SK-N-SH treated with all-trans-retinoic acid at 6 μM for 48 hours (cell line): ENCODE data around the gene ZNF236.

Experiments
- ATAC-seq: fragments of 200-7000 bp; cut with Tn5 transposase; 3 replicates; pipeline ENCODE4 v1.9.1; 2020; ENCODE audit warnings: mild to moderate bottlenecking, moderate library complexity
- ARNTL ChIP-seq: fragments of 450-650 bp; formaldehyde crosslinking; IDR thresholded peaks from 2 replicates; pipeline ENCODE4 v1.5.0; 2020; ENCODE audit warnings: low read depth, mild to moderate bottlenecking, moderate library complexity, borderline replicate concordance
- BACH2 ChIP-seq: fragments of 250-450 bp; sonication (Bioruptor Pico); IDR thresholded peaks from 2 replicates; pipeline ENCODE4 v1.9.0; 2021; ENCODE audit warnings: mild to moderate bottlenecking, borderline replicate concordance
- CREB5 ChIP-seq: fragments of 250-450 bp; sonication (Bioruptor Pico); IDR thresholded peaks from 2 replicates; pipeline ENCODE4 v1.5.1; 2020; ENCODE audit warnings: low read depth, mild to moderate bottlenecking, moderate library complexity
- CSDC2 ChIP-seq: fragments of 250-450 bp; sonication (Bioruptor Pico); IDR thresholded peaks from 2 replicates; pipeline ENCODE4 v1.5.0; 2020; ENCODE audit warnings: mild to moderate bottlenecking, moderate library complexity
- CSRNP3 ChIP-seq: fragments of 250-450 bp; sonication (Bioruptor Pico); IDR thresholded peaks from 2 replicates; pipeline ENCODE4 v1.5.1; 2021; ENCODE audit warnings: mild to moderate bottlenecking, moderate library complexity
- ESRRG ChIP-seq: fragments of 250-450 bp; sonication (Bioruptor Pico); IDR thresholded peaks from 2 replicates; pipeline ENCODE4 v1.6.1; 2021; ENCODE audit warnings: mild to moderate bottlenecking
- GLIS3 ChIP-seq: fragments of 250-450 bp; sonication (Bioruptor Pico); IDR thresholded peaks from 2 replicates; pipeline ENCODE4 v1.5.0; 2020; ENCODE audit warnings: mild to moderate bottlenecking, moderate library complexity
- ISL1 ChIP-seq: fragments of 250-450 bp; sonication (Bioruptor Pico); IDR thresholded peaks from 2 replicates; pipeline ENCODE4 v2.1.2; 2022; ENCODE audit warnings: mild to moderate bottlenecking, moderate library complexity
- OSR1 ChIP-seq: fragments of 250-450 bp; sonication (Bioruptor Pico); IDR thresholded peaks from 2 replicates; pipeline ENCODE4 v1.8.0; 2022; ENCODE audit warnings: moderate library complexity, mild to moderate bottlenecking, inconsistent platforms
- PATZ1 ChIP-seq: fragments of 250-450 bp; sonication (Bioruptor Pico); IDR thresholded peaks from 2 replicates; pipeline ENCODE4 v1.8.0; 2020; ENCODE audit warnings: mild to moderate bottlenecking, moderate library complexity, borderline replicate concordance
- POU6F1 ChIP-seq: fragments of 250-450 bp; sonication (Bioruptor Pico); IDR thresholded peaks from 2 replicates; pipeline ENCODE4 v1.8.0; 2021; ENCODE audit warnings: low read depth, mild to moderate bottlenecking, moderate library complexity, borderline replicate concordance
- PPARA ChIP-seq: fragments of 250-450 bp; sonication (Bioruptor Pico); IDR thresholded peaks from 2 replicates; pipeline ENCODE4 v1.5.0; 2020; ENCODE audit warnings: mild to moderate bottlenecking, borderline replicate concordance
- RARB ChIP-seq: fragments of 250-450 bp; sonication (Bioruptor Pico); IDR thresholded peaks from 2 replicates; pipeline ENCODE4 v1.8.0; 2021; ENCODE audit warnings: mild to moderate bottlenecking, moderate library complexity
- SNAI2 ChIP-seq: fragments of 250-450 bp; sonication (Bioruptor Pico); IDR thresholded peaks from 2 replicates; pipeline ENCODE4 v1.5.0; 2020; ENCODE audit warnings: mild to moderate bottlenecking, moderate library complexity
- TCF4 ChIP-seq: fragments of 250-450 bp; sonication (Bioruptor Pico); IDR thresholded peaks from 2 replicates; pipeline ENCODE4 v1.8.0; 2021; ENCODE audit warnings: mild to moderate bottlenecking, moderate library complexity, borderline replicate concordance
- TOX ChIP-seq: fragments of 250-450 bp; sonication (Bioruptor Pico); IDR thresholded peaks from 2 replicates; pipeline ENCODE4 v1.8.0; 2021; ENCODE audit warnings: mild to moderate bottlenecking, moderate library complexity, borderline replicate concordance
- TSHZ2 ChIP-seq: fragments of 250-450 bp; sonication (Bioruptor Pico); IDR thresholded peaks from 2 replicates; pipeline ENCODE4 v1.5.0; 2020; ENCODE audit warnings: mild to moderate bottlenecking, moderate library complexity
- ZC3H10 ChIP-seq: fragments of 250-450 bp; sonication (Bioruptor Pico); IDR thresholded peaks from 2 replicates; pipeline ENCODE4 v1.5.1; 2021; ENCODE audit warnings: mild to moderate bottlenecking, moderate library complexity
- ZFP3 ChIP-seq: fragments of 250-450 bp; sonication (Bioruptor Pico); IDR thresholded peaks from 2 replicates; pipeline ENCODE4 v1.5.0; 2020; ENCODE audit warnings: mild to moderate bottlenecking, moderate library complexity
- ZFP30 ChIP-seq: fragments of 450-650 bp; formaldehyde crosslinking; IDR thresholded peaks from 2 replicates; pipeline ENCODE4 v1.5.0; 2022; ENCODE audit warnings: mild to moderate bottlenecking, moderate library complexity
- ZNF565 ChIP-seq: fragments of 450-650 bp; formaldehyde crosslinking; conservative IDR thresholded peaks from 2 replicates; pipeline ENCODE4 v1.5.0; 2020; ENCODE audit warnings: low read depth, mild to moderate bottlenecking, moderate library complexity
- ZNF70 ChIP-seq: fragments of 450-650 bp; formaldehyde crosslinking; IDR thresholded peaks from 2 replicates; pipeline ENCODE4 v1.5.0; 2020; ENCODE audit warnings: mild to moderate bottlenecking, moderate library complexity
- ZNF8 ChIP-seq: fragments of 450-650 bp; formaldehyde crosslinking; IDR thresholded peaks from 2 replicates; pipeline ENCODE4 v1.5.0; 2020; ENCODE audit warnings: mild to moderate bottlenecking, moderate library complexity

ZNF236 gene

GRCh38 chr18:76938619-76939018, 116.3 kb downstream of the ZNF236 start:
- no peak for ATAC-seq
- TF ChIP-seq ZC3H10 (CRISPR knock-in tag) (no peak), ESRRG (CRISPR knock-in tag) (no peak), TSHZ2 (no peak), SNAI2 (CRISPR knock-in tag) (no peak), GLIS3 (CRISPR knock-in tag) (no peak), ISL1 (CRISPR knock-in tag) (no peak), ZNF70 (no peak), BACH2 (CRISPR knock-in tag) (no peak), ZNF565 (no peak), CSDC2 (no peak)
- TF ChIP-seq, all 23 proteins: peak for 0

GRCh38 chr18:76941284-76941683, 118.9 kb downstream of the ZNF236 start:
- no peak for ATAC-seq
- no peak for TF ChIP-seq ZFP3 (CRISPR knock-in tag)
- TF ChIP-seq TOX (CRISPR knock-in tag) = no peak
- no peak for TF ChIP-seq PATZ1 (CRISPR knock-in tag)
- no peak for TF ChIP-seq ZNF565

GRCh38 chr18:76943542-76944339, 121.4 kb downstream of the ZNF236 start:
- ATAC-seq = no peak

More at GRCh38 chr18:76943542-76944339, 121.4 kb downstream of the ZNF236 start:
- TF ChIP-seq ARNTL (CRISPR knock-in tag) (no peak), RARB (CRISPR knock-in tag) (no peak), ZFP3 (CRISPR knock-in tag) (no peak), CREB5 (CRISPR knock-in tag) (no peak), ISL1 (CRISPR knock-in tag) (no peak), CSRNP3 (CRISPR knock-in tag) (no peak), ZFP30 (no peak), TSHZ2 (no peak), TCF4 (CRISPR knock-in tag) (no peak), PATZ1 (CRISPR knock-in tag) (no peak), POU6F1 (CRISPR knock-in tag) (no peak), CSDC2 (no peak), SNAI2 (CRISPR knock-in tag) (no peak), BACH2 (CRISPR knock-in tag) (no peak), ZNF8 (CRISPR knock-in tag) (no peak), PPARA (CRISPR knock-in tag) (no peak), OSR1 (CRISPR knock-in tag) (no peak), ZC3H10 (CRISPR knock-in tag) (no peak)
- TF ChIP-seq, all 23 proteins: peak for 0
